HG03196 (cell line): ENCODE results near the gene PDE3B.
"Not testable (repeated sequence)": the region's sequence is repeated elsewhere in the genome, so short reads cannot be mapped to it uniquely, and the experiment has no call there.

Experiments used
- ATAC-seq: cut with Tn5 transposase; IDR thresholded peaks from one replicate; pipeline ENCODE4 v1.9.1; 2021; ENCODE audit not compliant: unreplicated experiment

PDE3B gene

DNA sequence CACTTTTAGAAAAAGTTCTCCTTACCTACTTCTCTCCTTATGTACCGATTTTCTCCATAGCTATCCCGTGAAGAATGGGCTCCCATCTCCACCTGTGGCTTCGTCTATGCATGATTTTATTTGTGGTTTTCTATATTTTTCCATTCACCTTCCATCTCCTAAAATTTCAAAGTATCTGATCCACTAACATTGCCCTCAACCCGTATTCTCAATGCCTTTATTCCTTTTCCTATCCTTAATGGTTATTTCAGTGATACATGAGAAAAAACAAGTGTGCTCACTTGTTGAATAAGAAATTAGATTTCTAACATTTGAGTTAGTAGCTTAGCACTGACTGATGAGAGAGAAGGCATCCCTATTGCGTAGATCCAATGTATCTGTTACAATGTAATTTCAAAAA is 231.6 kb downstream of the PDE3B start:
- no peak for ATAC-seq

DNA sequence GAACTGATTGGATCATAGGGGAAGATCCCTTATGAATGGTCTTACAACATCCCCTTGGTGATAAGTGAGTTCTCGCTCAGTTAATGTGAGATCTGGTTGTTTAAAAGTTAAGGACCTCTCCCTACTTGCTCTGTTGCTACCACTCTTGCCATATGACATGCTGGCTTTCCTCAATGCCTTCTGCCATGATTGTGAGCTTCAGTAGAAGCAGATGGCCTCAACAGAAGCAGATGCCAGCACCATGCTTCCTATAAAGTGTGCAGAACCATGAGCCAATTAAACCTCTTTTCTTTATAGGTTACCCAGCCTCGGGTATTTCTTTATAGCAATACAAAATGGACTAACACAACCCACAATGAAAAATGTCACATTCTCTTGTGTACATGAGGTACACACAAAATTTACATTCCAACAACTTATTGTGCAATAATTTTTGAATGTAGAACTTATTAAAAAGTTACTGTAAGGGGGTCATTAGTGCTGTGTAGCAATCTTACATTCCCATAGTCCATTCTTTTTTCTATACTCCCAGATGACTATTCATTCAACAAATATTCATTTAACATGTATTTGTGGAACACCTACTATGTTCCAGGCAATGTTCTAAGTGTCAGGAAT is 238.1 kb downstream of the PDE3B start:
- no peak for ATAC-seq

DNA sequence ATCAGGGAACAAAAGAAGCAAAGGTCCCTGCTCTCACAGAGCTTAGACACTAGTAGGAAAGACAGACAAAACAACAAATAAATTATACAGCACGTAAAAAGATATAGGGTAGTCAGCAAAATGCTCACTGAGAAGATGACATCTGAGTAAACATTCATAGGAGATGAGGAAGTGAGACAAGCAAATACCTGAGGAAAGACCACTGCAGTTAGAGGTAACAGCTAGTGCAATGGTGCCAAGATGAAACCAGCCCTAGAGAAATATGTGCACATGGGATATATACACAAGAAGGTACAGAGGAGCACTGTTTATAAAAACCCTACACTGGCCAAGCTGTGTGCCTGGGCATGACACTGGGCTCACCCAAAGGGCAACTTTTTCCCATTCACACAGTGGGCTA is 238.6 kb downstream of the PDE3B start:
- ATAC-seq = no peak

DNA sequence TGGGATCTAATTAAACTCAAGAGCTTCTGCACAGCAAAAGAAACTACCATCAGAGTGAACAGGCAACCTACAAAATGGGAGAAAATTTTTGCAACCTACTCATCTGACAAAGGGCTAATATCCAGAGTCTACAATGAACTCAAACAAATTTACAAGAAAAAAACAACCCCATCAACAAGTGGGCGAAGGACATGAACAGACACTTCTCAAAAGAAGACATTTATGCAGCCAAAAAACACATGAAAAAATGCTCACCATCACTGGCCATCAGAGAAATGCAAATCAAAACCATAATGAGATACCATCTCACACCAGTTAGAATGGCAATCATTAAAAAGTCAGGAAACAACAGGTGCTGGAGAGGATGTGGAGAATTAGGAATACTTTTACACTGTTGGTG is 240.1 kb downstream of the PDE3B start:
- not testable (repeated sequence) for ATAC-seq

DNA sequence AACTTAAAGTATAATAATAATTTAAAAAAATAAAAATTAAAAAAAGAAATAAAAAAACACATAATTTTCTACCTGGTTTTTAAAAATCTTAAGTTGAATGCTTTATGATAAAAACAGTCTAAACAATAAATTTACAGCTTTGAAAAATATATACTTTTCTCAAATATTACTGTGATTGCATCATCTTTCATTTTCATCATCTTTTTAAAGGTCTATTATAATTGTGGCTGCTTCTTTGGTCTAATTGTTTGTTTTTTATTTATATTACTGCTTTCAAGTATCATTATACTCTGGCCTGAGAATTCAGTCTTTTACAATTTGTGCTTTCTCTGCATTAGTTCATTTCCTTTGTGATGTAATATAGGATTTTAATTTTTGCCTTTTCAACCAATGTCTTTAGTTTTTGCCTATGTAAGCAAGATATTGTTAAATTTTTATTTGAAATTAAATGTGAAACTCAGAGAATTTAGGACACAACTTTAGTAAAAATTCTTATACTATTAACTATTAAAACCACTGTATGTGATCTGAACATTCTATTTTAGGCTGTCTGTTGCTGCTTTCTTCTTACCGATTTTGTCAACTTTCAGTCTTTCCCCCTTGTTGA is 241.2 kb downstream of the PDE3B start:
- no peak for ATAC-seq

DNA sequence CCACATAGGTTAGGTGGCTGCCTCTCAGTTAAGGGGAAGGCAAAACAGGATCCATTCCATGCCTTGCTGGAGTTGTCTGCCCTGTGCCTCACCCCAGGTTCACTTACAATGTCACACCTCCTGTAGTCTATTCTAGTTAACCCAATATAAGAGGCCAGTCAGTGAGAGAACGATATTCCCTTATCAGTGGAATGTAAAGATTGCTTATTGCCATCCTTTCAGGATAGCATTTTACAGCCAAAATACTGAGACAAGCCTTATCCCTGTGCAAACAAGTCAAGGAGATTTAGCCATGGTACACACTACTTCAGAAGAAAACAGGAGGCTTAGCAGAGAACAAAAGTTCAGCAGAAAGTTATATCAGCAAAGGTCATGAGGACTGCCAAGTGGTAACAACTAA is 242.9 kb downstream of the PDE3B start:
- no peak for ATAC-seq

DNA sequence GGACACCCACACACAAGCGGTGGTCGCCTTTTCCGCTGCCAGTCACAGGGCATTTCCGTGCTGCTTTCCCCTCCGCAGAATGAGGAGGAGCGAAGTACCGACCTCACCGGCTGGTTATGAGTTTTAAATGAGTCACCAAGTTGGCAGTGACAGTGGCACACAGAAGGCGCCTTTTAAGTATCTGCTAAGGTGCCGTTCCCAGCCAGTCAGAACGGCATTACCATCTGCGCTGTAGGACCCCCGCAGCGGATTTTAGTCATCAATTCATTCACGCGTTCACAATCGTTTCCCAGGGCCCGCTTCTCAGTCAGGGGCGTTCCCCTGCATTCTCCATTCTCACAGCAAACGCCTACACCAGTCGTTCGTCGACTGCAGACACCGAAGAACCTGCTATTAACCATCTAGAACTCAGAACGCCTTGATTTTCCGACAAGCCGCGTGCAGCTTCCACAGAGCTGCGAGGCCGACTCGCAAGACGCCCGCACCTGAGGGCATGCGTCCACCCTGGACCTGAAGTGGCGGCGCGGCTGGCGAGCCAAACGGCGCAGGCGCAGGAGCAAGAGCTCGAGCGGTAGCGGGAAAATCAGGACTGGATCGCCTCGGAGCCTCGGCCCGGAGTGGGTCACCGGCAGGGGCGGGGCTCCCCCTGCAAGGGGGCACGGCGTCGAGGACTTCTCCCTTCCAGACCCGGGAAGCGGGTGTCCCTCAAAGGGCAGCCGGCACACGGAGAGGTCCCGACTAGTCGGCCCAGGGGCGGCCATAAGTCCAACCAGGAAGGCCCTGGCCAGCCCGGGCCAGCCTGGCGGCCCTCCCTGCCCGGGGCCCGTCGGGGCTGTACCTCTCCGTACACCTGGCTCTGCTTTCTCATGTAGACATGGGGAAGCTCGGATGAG is 247.8 kb downstream of the PDE3B start:
- peak; percentile 56 for ATAC-seq

DNA sequence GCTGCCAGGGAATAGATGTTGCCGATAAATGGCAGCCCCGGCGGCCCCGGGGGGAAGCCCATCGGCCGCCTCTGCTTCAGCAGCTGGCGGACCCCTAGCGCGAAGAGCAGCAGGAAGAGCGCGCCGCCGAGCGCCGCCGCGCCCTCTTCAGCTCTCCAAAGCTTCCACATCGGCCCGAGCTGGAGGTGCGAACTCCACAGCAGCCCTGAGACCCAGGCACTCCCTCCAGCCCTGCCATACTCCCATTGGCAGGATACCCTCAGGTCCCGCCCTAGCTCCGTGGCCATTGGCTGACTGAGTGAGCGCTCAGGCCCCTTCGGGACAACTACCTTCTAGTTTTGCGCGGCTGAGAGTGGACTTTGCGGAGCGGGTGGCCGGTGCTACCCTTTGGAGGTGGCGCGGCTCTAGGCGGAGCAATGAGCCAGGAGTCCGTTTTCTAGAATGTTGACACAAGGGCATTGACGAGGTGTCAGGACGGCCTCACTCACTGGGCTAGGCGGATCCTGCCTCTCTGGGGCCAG is 248.5 kb downstream of the PDE3B start, which contains the start of gene CYP2R1:
TSS of gene CYP2R1 (minus strand) at position 196 of the 521 bp plus-strand sequence. CDS start at position 170, 26 bp downstream.
- peak; percentile 96 for ATAC-seq

DNA sequence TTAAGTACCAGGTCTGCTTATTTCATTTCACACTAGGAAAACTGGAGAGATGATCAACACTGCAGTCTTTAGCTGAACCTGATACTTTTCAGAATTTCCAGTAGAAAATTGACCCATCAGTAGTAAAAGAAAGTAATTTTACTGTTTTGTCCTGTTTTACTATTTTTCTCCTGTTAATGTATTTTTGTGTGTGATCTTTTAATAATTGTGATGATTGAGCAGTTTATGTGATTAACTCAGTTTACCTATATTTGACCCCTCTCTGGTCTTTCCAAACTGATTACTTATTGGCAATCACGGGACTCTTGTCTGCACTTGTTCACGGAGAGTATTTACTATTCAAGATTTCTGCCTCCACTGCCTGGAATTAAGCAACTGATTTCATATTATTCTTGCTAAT is 249.0 kb downstream of the PDE3B start:
- ATAC-seq = no peak

DNA sequence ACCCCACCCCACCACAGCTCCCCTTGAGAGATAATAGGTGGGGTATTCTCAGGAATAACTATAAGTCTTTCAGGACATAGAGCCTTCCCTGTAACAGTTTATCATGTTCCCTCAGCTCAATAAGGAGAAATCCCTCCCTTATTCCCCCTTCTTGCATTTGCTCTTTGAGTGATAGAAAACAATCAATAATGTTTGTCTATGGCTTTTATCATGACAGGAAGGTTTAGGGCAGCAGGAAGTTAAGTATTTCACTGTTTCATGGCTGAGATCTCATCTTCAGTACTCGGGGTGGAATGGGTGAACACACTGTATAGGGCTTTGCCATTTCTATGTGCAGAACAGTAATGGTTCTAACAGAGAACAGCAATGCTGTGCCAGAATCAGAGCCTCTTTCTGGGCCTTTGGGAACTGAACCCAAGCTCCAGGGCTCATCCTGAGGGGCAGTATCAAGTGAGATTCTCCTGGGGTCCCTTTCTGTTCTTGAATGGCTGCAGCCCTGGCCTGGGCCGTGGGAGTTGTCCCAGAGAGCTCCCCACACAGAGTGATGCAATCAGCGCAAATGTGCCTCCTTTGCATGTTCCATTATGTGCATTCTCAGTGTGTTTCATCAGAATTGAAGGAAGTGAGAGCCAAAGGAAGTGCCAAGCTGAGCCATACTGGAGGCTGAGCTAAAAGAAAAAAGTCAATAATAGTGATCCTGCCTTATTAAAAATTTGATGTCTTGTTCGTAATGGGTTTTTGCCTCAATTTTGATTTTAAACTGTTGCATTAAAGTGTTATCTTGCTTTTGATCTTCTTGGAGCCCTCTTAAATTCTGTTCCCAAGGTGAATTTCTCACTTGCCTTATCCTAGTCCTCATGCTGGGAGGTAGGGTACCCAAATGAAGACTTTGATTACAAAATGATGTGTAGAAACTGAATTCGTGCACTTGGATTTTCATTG is 251.3 kb downstream of the PDE3B start:
- ATAC-seq = no peak

DNA sequence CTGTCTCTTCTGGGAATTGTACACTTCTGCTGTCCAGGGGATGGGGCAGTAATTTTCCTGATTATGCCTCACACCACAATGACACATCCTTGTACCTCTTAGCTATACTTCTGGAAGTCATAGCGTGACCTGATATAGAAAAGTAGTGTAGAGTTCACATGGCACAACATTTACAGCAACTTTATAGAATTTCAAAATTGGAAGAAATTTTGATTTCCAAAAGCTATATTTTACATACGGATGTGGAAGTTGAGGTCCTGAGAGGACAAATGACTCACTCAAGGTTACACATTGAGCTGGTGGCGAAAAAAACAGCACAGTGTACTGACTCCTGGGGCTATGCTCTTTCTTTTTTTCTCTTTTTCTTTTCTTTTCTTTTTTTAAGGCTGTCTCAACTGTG is 254.8 kb downstream of the PDE3B start:
- ATAC-seq = no peak

DNA sequence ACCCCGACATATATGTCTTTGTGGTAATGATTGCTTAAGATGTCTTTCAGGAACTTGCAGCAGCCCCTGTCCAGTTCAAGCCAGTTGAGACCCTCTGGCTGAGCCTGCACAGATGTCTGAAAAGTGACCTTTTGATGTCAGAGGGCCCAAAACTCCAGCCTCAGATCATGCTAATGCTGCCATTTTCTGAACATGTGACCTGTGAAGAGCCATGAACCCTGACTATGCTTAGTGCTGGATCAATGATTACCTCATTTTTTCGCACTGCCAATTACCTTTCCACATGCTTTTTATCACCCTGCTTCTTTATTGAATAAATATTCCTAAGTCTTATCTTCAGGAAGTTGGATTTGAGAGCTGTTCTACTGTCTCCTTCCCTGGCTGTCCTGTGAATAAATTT is 255.3 kb downstream of the PDE3B start:
- no peak for ATAC-seq

DNA sequence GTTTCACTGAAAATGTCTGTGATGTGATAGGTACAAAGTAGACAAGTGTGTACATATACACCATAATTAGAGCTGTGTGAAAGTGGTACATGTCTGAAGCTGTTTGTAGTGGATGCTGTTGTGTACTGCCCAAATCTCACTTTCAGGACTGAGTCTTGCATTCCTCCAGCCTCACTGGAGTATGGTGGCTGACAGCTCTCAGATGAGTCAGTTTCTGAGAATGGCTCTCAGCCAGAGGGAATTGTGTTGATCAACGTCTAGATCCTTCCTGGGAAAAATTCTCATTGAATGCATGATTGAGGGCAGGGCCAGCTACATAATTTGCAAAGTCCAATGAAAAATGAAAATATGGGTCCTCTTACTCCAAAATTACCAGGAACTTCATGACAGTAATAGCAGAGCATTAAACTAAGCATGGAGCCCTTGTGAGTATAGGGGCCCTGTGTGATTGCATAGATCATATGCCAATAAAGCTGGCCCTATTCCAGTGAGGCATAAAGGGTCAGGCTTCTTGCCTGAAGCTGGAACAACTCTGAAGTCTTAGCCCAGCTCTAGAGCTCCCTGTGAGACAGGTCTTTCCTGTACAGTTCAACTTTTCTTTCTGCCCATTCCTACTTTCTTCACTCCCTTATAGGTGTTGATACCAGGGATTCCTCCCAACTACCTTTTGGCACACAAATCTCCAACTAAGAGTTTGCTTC is 259.2 kb downstream of the PDE3B start:
- ATAC-seq = no peak

DNA sequence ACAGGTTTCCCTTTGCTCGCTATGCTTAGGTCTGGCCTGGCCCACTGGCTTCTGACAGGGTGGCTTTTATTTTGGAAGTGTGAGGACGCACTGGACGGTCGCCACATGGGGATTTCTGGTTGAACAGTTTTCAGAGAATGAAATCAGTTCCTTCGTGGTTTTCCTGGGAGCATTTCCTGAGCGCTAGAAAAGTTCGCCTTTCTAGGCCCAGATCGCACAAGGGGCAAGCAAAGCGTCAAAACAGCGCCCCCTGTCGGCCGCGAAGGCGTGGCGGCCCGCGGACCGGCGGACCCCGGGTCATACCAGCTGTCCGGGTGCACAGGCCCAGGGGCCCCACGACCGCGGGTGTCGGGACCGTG is 261.1 kb downstream of the PDE3B start:
- ATAC-seq = peak; percentile 38

DNA sequence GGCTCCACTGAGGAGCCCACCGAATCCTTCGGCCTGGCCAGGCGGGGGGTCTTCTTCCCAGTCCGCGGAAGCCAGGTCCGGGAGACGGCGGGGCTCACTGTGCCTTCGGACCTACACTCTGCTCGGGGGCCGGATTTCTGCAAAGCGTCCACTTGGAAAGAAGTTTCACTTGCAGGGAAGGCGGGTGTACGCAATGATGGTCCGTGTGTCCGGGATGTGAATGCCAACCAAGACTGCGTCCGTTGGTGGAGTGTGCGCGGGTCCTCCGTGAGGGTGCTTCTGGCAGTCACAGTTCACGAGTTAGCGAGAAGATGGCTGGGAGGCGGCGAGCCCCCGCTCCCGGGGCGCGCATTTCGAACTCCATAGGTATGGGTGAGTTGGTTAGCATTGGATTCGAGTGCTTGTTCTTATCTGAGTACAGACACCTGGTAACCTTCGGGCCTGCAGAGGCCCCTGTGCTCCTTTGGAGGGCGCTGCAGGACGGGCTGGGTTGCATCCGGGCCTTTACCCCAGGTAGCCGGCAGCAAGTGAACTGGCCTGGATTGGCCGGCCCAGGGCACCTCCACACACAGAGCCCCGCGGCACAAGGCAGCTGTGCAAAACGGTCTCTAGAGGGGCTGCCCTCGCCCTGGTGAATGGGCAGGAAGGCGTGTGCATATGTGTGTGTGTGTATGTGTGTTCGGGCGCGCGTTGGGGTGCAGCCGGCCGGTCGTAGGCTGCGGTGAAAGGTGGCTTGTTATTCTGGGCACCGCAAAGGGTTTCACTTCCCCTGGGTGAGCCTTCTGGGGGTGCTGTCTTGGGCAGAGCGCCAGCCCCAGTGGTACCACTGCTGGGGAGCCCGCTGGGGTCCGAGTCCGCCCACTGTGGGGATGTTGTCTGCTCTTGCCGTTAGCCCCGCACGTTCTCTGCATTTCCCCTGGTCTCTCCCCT is 261.8 kb downstream of the PDE3B start:
- ATAC-seq = peak; percentile 74

DNA sequence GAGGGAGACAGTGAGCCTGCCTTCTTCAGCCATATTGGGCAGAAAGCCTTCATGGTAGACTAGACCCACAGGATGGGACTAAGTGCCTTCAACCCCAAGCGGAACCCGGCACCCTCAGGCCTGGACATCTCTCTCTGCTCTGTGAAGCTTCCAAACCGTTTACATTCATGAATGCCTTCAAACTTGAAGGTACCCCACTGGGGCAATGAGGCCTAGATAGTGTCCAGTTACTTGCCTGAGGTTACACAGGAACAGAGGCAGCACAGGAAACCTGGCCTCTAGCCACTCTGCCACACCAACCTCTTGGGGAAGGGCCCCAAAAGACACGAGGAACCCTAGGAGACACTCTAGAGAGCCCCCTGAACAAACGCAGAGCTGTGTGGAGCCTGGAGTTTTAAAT is 263.0 kb downstream of the PDE3B start:
- ATAC-seq = no peak

DNA sequence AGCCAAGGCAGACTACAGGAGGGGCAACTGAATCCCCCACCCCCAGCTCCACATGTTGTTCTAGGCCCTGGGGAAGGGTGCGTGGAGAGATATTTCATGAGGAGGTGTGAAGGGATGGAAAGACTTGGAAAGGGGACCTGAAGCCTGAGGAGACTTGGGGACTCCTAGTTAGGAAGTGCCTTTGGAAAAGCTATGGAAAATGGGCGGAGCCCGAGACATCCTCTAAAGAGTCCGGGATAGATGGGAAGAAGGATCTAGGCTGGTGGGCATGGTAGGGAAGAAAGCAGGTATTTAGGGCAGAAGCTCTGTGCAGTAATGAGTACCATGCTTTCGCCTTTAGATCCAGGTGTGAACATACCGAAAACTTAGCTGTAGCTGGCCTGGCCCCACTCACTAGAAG is 263.4 kb downstream of the PDE3B start:
- ATAC-seq = no peak

DNA sequence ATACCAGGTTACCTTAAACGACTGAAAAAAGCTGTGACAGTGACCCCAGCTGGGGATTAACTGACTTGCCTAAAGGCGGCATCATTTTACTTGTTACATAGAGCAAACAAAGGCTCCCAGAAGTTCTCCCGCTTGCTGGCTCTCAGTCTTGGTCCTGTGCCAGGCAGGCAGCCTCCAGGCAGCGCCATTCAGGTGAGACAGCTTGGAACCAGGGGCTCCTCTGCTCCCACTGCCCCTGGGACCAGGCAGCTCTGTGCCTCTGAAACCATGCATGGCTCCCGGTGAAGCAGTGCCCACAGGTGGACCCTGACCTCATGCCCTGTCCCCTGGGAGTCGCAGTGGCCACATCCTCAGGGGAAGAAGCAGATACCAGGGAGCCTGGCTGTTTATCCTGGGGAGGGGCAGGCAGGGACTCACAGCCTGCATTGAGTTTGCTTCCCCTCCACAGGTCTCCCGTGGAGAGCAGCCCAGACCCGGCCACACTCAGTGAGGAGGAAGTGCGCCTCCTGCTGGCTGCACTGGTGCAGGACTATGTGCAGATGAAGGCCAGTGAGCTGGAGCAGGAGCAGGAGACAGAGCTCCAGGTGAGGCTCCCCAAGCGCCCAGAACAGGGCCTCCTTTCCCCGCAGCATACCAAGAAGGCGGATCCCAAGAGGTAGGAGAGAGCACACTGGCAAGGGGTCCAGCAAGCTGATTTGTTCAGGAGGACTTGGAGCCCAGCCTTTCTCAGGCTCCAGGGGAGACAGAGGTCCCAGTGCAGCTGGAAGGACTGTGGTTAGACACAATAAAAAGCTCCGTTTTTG is 264.0 kb downstream of the PDE3B start:
- ATAC-seq = peak; percentile 38
